HepG2 (cell line): ENCODE measurements around the gene REP15. TPM values are rescaled to one million over a fixed set of nuclear protein-coding genes. Genes with fewer than 3 reads are reported as not detected.

Experiments used
- CEBPB ChIP-seq: IDR thresholded peaks from 2 replicates; pipeline ENCODE4 v1.6.1; 2011; ENCODE audit warnings: low read depth, low read length, improper control_type of control experiment, borderline replicate concordance
- CHD2 ChIP-seq: IDR thresholded peaks from 2 replicates; pipeline ENCODE4 v1.6.1; 2011; ENCODE audit warnings: low read depth, low read length, improper control_type of control experiment
- GABPA ChIP-seq, 2 experiments: IDR thresholded peaks; 2 replicates each; pipeline ENCODE4 v1.6.1; 2011 to 2016; ENCODE audit warnings: low read depth in 2 of 2, low read length in 1 of 2, missing biosample characterization in 1 of 2, missing genetic modification characterization in 1 of 2
- GATA4 ChIP-seq: sonication (generic); IDR thresholded peaks from 2 replicates; pipeline ENCODE4 v1.6.1; 2016; ENCODE audit warnings: antibody characterized with exemption, low read depth, borderline replicate concordance
- GATAD2A ChIP-seq: IDR thresholded peaks from 2 replicates; pipeline ENCODE4 v1.6.1; 2016
- HES4 ChIP-seq: sonication (generic); formaldehyde crosslinking; IDR thresholded peaks from 2 replicates; pipeline ENCODE4 v1.9.0; 2021; ENCODE audit warnings: mild to moderate bottlenecking, missing genetic modification reagents, borderline replicate concordance
- ISX ChIP-seq: sonication (generic); formaldehyde crosslinking; conservative IDR thresholded peaks from 2 replicates; pipeline ENCODE4 v1.5.0; 2020; ENCODE audit warnings: missing genetic modification reagents
- NCOA5 ChIP-seq: sonication (generic); formaldehyde crosslinking; IDR thresholded peaks from 2 replicates; pipeline ENCODE4 v1.4.0; 2020; ENCODE audit warnings: missing genetic modification reagents
- RXRB ChIP-seq: IDR thresholded peaks from 2 replicates; pipeline ENCODE4 v1.6.1; 2016; ENCODE audit warnings: borderline replicate concordance, missing genetic modification reagents, missing compliant biosample characterization
- SCMH1 ChIP-seq: sonication (generic); formaldehyde crosslinking; IDR thresholded peaks from 2 replicates; pipeline ENCODE4 v1.9.0; 2021; ENCODE audit warnings: missing genetic modification reagents, mild to moderate bottlenecking, borderline replicate concordance
- ZMAT5 ChIP-seq: sonication (generic); formaldehyde crosslinking; IDR thresholded peaks from 2 replicates; pipeline ENCODE4 v1.5.0; 2020; ENCODE audit warnings: mild to moderate bottlenecking, low read depth, missing genetic modification reagents, borderline replicate concordance
- ZNF747 ChIP-seq: sonication (generic); formaldehyde crosslinking; IDR thresholded peaks from 2 replicates; pipeline ENCODE4 v1.8.1; 2023; ENCODE audit warnings: missing genetic modification reagents, mild to moderate bottlenecking, borderline replicate concordance
- ZNF781 ChIP-seq: sonication (generic); formaldehyde crosslinking; IDR thresholded peaks from 2 replicates; pipeline ENCODE4 v1.5.1; 2020; ENCODE audit warnings: borderline replicate concordance, mild to moderate bottlenecking, missing genetic modification reagents; ENCODE audit errors: not compliant biosample characterization
- ZNF878 ChIP-seq: sonication (generic); formaldehyde crosslinking; IDR thresholded peaks from 2 replicates; pipeline ENCODE4 v1.8.1; 2023; ENCODE audit warnings: mild to moderate bottlenecking, missing genetic modification reagents, moderate library complexity
- polyA plus RNA-seq, 8 experiments: library from polyadenylated mRNA; depleted of rRNA in 3 of 8; stranded (reverse) in 7 of 8; unstranded in 1 of 8; fragments of >200 nt; fragmentation: Illumina TruSeq in 4 of 8; extraction: Trizol in 4 of 8; gene quantifications; 2 replicates each; pipeline versions ENCODE4 v1.2.1 to v1.2.3, GENCODE V29; 2011 to 2016; ENCODE audit warnings: low read depth in 4 of 8, missing spikeins in 1 of 8, mixed read lengths in 1 of 8; ENCODE audit not compliant: insufficient read depth in 1 of 8
- total RNA-seq, 5 experiments: library from RNA; depleted of rRNA; stranded (reverse); fragments of >200 nt; fragmentation: Illumina TruSeq; extraction: Trizol; gene quantifications; 2 replicates each; pipeline ENCODE4 v1.2.3, GENCODE V29; 2016; ENCODE audit warnings: low read depth in 1 of 5
- TF ChIP-seq, protein P1 (sequence below): sonication (generic); formaldehyde crosslinking; IDR thresholded peaks from 2 replicates; pipeline ENCODE4 v1.5.1; 2020; ENCODE audit warnings: missing genetic modification reagents, mild to moderate bottlenecking, borderline replicate concordance
- TF ChIP-seq, protein P2 (sequence below): sonication (generic); formaldehyde crosslinking; IDR thresholded peaks from 2 replicates; pipeline ENCODE4 v1.5.0; 2020; ENCODE audit warnings: missing genetic modification reagents, mild to moderate bottlenecking, borderline replicate concordance
- TF ChIP-seq, protein P3 (sequence below): sonication (generic); formaldehyde crosslinking; IDR thresholded peaks from 2 replicates; pipeline ENCODE4 v1.4.0; 2020; ENCODE audit warnings: mild to moderate bottlenecking, missing genetic modification reagents
- TF ChIP-seq, protein P4 (sequence below): sonication (generic); formaldehyde crosslinking; IDR thresholded peaks from 2 replicates; pipeline ENCODE4 v1.4.0; 2020; ENCODE audit warnings: missing genetic modification reagents

The REP15 gene
- total and polyA plus RNA-seq, 2 of the 13 experiments (the other 11 are each of a cell fraction or from before 2014, with no cell fraction given), result 0.12 to 0.64 TPM

- TF ChIP-seq, protein P1, sequence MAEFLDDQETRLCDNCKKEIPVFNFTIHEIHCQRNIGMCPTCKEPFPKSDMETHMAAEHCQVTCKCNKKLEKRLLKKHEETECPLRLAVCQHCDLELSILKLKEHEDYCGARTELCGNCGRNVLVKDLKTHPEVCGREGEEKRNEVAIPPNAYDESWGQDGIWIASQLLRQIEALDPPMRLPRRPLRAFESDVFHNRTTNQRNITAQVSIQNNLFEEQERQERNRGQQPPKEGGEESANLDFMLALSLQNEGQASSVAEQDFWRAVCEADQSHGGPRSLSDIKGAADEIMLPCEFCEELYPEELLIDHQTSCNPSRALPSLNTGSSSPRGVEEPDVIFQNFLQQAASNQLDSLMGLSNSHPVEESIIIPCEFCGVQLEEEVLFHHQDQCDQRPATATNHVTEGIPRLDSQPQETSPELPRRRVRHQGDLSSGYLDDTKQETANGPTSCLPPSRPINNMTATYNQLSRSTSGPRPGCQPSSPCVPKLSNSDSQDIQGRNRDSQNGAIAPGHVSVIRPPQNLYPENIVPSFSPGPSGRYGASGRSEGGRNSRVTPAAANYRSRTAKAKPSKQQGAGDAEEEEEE (CRISPR knock-in tag), result no peak
- TF ChIP-seq ZNF747 (CRISPR knock-in tag), result no peak; the same call in 1 of the 2 replicates
- TF ChIP-seq RXRB (CRISPR knock-in tag), result peak; percentile 46; the same call in 1 of the 2 replicates
- TF ChIP-seq, protein P2, sequence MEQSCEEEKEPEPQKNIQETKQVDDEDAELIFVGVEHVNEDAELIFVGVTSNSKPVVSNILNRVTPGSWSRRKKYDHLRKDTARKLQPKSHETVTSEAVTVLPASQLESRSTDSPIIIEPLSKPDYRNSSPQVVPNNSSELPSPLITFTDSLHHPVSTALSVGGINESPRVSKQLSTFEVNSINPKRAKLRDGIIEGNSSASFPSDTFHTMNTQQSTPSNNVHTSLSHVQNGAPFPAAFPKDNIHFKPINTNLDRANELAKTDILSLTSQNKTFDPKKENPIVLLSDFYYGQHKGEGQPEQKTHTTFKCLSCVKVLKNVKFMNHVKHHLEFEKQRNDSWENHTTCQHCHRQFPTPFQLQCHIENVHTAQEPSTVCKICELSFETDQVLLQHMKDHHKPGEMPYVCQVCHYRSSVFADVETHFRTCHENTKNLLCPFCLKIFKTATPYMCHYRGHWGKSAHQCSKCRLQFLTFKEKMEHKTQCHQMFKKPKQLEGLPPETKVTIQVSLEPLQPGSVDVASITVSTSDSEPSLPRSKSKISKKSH (CRISPR knock-in tag), result peak; percentile 96
- peak; percentile 56 for TF ChIP-seq ZNF781 (CRISPR knock-in tag)
- TF ChIP-seq, protein P3, sequence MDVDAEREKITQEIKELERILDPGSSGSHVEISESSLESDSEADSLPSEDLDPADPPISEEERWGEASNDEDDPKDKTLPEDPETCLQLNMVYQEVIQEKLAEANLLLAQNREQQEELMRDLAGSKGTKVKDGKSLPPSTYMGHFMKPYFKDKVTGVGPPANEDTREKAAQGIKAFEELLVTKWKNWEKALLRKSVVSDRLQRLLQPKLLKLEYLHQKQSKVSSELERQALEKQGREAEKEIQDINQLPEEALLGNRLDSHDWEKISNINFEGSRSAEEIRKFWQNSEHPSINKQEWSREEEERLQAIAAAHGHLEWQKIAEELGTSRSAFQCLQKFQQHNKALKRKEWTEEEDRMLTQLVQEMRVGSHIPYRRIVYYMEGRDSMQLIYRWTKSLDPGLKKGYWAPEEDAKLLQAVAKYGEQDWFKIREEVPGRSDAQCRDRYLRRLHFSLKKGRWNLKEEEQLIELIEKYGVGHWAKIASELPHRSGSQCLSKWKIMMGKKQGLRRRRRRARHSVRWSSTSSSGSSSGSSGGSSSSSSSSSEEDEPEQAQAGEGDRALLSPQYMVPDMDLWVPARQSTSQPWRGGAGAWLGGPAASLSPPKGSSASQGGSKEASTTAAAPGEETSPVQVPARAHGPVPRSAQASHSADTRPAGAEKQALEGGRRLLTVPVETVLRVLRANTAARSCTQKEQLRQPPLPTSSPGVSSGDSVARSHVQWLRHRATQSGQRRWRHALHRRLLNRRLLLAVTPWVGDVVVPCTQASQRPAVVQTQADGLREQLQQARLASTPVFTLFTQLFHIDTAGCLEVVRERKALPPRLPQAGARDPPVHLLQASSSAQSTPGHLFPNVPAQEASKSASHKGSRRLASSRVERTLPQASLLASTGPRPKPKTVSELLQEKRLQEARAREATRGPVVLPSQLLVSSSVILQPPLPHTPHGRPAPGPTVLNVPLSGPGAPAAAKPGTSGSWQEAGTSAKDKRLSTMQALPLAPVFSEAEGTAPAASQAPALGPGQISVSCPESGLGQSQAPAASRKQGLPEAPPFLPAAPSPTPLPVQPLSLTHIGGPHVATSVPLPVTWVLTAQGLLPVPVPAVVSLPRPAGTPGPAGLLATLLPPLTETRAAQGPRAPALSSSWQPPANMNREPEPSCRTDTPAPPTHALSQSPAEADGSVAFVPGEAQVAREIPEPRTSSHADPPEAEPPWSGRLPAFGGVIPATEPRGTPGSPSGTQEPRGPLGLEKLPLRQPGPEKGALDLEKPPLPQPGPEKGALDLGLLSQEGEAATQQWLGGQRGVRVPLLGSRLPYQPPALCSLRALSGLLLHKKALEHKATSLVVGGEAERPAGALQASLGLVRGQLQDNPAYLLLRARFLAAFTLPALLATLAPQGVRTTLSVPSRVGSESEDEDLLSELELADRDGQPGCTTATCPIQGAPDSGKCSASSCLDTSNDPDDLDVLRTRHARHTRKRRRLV, result no peak; the same call in 1 of the 2 replicates
- TF ChIP-seq ZNF878 (CRISPR knock-in tag), result peak; percentile 84
- TF ChIP-seq NCOA5 (CRISPR knock-in tag), result no peak
- peak; percentile 76 for TF ChIP-seq GATAD2A
- TF ChIP-seq GATA4, result peak; percentile 71; the same call in 1 of the 2 replicates
- TF ChIP-seq ISX, result peak; percentile 66; the same call in 1 of the 2 replicates
- TF ChIP-seq CEBPB, result no peak
- peak; percentile 78 for TF ChIP-seq HES4 (CRISPR knock-in tag)
- TF ChIP-seq, protein P4, sequence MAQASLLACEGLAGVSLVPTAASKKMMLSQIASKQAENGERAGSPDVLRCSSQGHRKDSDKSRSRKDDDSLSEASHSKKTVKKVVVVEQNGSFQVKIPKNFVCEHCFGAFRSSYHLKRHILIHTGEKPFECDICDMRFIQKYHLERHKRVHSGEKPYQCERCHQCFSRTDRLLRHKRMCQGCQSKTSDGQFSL (CRISPR knock-in tag), result peak; percentile 54
- TF ChIP-seq SCMH1 (CRISPR knock-in tag), result no peak
- TF ChIP-seq ZMAT5 (CRISPR knock-in tag), result no peak
- 0 out of 2 replicates have a peak, but pooled peaks have one; percentile 16 for TF ChIP-seq CHD2
- no peak for TF ChIP-seq GABPA (IDR thresholded peaks at IDR 0.05; ENCODE audit: low read depth, low read length)
- TF ChIP-seq GABPA (CRISPR knock-in tag; IDR thresholded peaks at IDR 0.05; ENCODE audit: low read depth), result peak; percentile 13; the same call in 1 of the 2 replicates
Measured at GRCh38 chr12:27710592-27711316, 14.5 kb downstream of the REP15 start, which contains the start of gene MRPS35 (continued).
